Keratinocyte (primary cell): ENCODE measurements around the gene GGT7. TPM values are rescaled to one million over a fixed set of nuclear protein-coding genes. Genes with fewer than 3 reads are reported as not detected.

Experiments used
- DNase-seq: peaks from one replicate; pipeline ENCODE4 v3.0.0-alpha.2; 2011; ENCODE audit warnings: low read depth, missing footprints, low spot score
- FAIRE-seq: peaks from 2 replicates; lab custom pipeline; 2011; peaks lifted over from hg19 to GRCh38; lab: Jason Lieb, UNC
- H2AFZ ChIP-seq: 2 replicates; pipeline ENCODE4 v1.6.0; 2012; ENCODE audit warnings: low read length, control low read depth, inconsistent platforms; ENCODE audit not compliant: control insufficient read depth
- H3K27ac ChIP-seq: 2 replicates; pipeline ENCODE4 v1.5.1; 2011; ENCODE audit warnings: low read length; ENCODE audit not compliant: control insufficient read depth, insufficient read depth
- H3K27me3 ChIP-seq: 3 replicates; pipeline ENCODE4 v1.6.0; 2011; ENCODE audit warnings: low read length; ENCODE audit not compliant: control insufficient read depth, insufficient read depth; ENCODE audit errors: extremely low read depth
- H3K36me3 ChIP-seq, 2 experiments: 2 replicates in 1 of 2; 3 replicates in 1 of 2; pipeline ENCODE4 v1.5.1; 2011; ENCODE audit warnings: low read length in 2 of 2, mild to moderate bottlenecking in 1 of 2; ENCODE audit not compliant: control insufficient read depth in 2 of 2, insufficient read depth in 2 of 2; ENCODE audit errors: extremely low read depth in 1 of 2
- H3K4me1 ChIP-seq: 3 replicates; pipeline ENCODE4 v1.5.1; 2011; ENCODE audit warnings: low read length; ENCODE audit not compliant: control insufficient read depth, insufficient read depth; ENCODE audit errors: extremely low read depth
- H3K4me2 ChIP-seq: 3 replicates; pipeline ENCODE4 v1.6.0; 2011; ENCODE audit warnings: low read depth, low read length; ENCODE audit not compliant: control insufficient read depth, insufficient read depth; ENCODE audit errors: extremely low read depth
- H3K4me3 ChIP-seq, 3 experiments: fragments of 200-600 bp in 1 of 3; sonication (generic) in 1 of 3; 2 replicates in 2 of 3; 3 replicates in 1 of 3; pipeline ENCODE4 v1.5.1; 2011 to 2016; ENCODE audit warnings: low read length in 3 of 3, mild to moderate bottlenecking in 3 of 3, control low read depth in 2 of 3, inconsistent platforms in 1 of 3, low read depth in 1 of 3, mixed read lengths in 1 of 3, mixed run types in 1 of 3, moderate library complexity in 1 of 3; ENCODE audit not compliant: control insufficient read depth in 2 of 3, insufficient read depth in 2 of 3; ENCODE audit errors: extremely low read depth in 1 of 3
- H3K79me2 ChIP-seq: 2 replicates; pipeline ENCODE4 v1.6.0; 2012; ENCODE audit warnings: low read length; ENCODE audit not compliant: control insufficient read depth, insufficient read depth
- H3K9ac ChIP-seq: 3 replicates; pipeline ENCODE4 v1.6.0; 2011; ENCODE audit warnings: low read length; ENCODE audit not compliant: control insufficient read depth, insufficient read depth; ENCODE audit errors: extremely low read depth
- H3K9me1 ChIP-seq: 3 replicates; pipeline ENCODE4 v1.6.0; 2011; ENCODE audit warnings: low read length; ENCODE audit not compliant: control insufficient read depth, insufficient read depth; ENCODE audit errors: extremely low read depth
- H3K9me3 ChIP-seq: 2 replicates; pipeline ENCODE4 v1.5.1; 2012; ENCODE audit warnings: low read depth, low read length; ENCODE audit not compliant: control insufficient read depth
- H4K20me1 ChIP-seq: 3 replicates; pipeline ENCODE4 v1.6.0; 2011; ENCODE audit warnings: low read length; ENCODE audit not compliant: control insufficient read depth, insufficient read depth; ENCODE audit errors: extremely low read depth
- EZH2 ChIP-seq: IDR thresholded peaks from one replicate; pipeline ENCODE4 v1.6.1; 2012; ENCODE audit warnings: inconsistent platforms, mild to moderate bottlenecking, low read length, moderate library complexity
- dilution Hi-C: fragments of 300-500 bp; cut with MboI; formaldehyde crosslinking; loops from one replicate; pipeline ENCODE4 v1.7.0; 2020; ENCODE audit warnings: low sequenced_read_pairs; ENCODE audit not compliant: extremely low pct_ligation_motif_present
- polyA plus RNA-seq, 5 experiments: library from polyadenylated mRNA; depleted of rRNA in 3 of 5; stranded (reverse) in 3 of 5; stranded (forward) in 1 of 5; unstranded in 1 of 5; fragments of >200 nt; gene quantifications; 1 replicate in 1 of 5; 2 replicates in 3 of 5; 3 replicates in 1 of 5; pipeline versions ENCODE4 v1.2.1 to v1.2.3, GENCODE V29; 2011 to 2012; ENCODE audit warnings: missing spikeins in 2 of 5, low read depth in 1 of 5, low replicate concordance in 1 of 5
- TF ChIP-seq, protein P1 (sequence below), 3 experiments: IDR thresholded peaks in 1 of 3; conservative IDR thresholded peaks in 1 of 3; optimal IDR thresholded peaks in 1 of 3; 2 replicates in 2 of 3; 3 replicates in 1 of 3; pipeline versions ENCODE3 to v1.5.1; 2011; ENCODE audit warnings: low read length in 3 of 3, mild to moderate bottlenecking in 3 of 3, moderate library complexity in 2 of 3, control low read depth in 1 of 3, inconsistent platforms in 1 of 3; ENCODE audit not compliant: insufficient read depth in 2 of 3; ENCODE audit errors: extremely low read depth in 1 of 3

GGT7 gene
- polyA plus RNA-seq, 1 donor (not counting 4 experiments of a cell fraction or from before 2014, with no cell fraction given) = 5.0 TPM

DNA sequence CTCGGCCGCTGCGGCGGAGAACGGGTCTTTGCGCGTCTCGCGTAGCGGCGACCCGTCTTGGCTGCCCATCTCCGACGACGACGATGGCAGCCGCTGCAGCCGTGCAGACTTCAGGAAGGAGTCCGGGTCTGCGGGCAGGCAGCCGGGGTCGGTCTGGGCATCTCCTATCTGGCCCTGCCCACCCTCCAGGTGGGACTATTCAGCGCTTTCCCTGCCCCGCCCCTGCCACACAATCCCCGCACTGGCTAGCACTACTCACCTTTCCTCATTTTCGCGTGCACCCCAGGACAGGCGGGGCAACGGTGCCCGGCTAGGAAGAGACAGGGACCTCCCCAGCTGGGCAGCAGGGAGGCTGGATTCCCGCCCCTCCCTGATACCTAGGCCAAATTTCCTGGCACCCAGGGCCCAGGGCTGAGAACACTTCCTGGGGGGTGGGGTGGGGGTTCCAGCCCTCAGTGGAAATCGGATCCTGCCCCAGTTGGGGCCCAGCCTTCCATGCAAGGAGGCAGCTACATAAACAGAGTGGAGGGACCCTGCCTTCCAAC is 9.2 kb downstream of the GGT7 start:
- dilution Hi-C loops = no loop called here
- Histone ChIP-seq H3K27me3 (no peaks in the 10 kb centered on the region), H3K4me3 (no peak overlapping the region), H3K79me2 (no peaks in the 10 kb centered on the region), H3K4me1 (no peaks in the 10 kb centered on the region), H3K9ac (no peak overlapping the region), H3K36me3 (no peaks in the 10 kb centered on the region), H3K4me2 (no peak overlapping the region), H3K27ac (no peak overlapping the region), H2AFZ (no peak overlapping the region), H3K9me3 (no peaks in the 10 kb centered on the region), H3K9me1 (no peaks in the 10 kb centered on the region), H4K20me1 (no peaks in the 10 kb centered on the region)
- no peak for FAIRE-seq
- DNase-seq = no peak
- no peak for TF ChIP-seq EZH2

DNA sequence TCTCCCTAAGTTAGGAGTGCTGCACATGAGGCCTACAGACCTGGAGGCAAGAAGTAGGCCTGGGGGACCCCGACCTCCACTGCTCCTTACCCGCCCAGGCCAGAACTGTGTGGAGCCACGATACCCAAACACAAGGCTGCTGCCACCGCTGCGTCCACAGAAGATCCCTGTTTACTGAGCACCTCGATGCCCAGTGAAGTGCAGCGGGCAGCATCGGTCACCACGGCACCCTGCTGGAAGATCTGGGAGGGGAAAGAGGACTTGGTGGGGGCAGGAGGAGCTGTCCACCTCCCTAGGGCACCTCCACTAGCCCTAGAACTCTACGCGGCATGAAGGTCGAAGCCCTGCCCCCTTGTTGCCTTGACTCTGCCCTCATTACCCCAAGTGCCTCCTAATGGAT is 9.9 kb downstream of the GGT7 start:
- TF ChIP-seq, protein P1, sequence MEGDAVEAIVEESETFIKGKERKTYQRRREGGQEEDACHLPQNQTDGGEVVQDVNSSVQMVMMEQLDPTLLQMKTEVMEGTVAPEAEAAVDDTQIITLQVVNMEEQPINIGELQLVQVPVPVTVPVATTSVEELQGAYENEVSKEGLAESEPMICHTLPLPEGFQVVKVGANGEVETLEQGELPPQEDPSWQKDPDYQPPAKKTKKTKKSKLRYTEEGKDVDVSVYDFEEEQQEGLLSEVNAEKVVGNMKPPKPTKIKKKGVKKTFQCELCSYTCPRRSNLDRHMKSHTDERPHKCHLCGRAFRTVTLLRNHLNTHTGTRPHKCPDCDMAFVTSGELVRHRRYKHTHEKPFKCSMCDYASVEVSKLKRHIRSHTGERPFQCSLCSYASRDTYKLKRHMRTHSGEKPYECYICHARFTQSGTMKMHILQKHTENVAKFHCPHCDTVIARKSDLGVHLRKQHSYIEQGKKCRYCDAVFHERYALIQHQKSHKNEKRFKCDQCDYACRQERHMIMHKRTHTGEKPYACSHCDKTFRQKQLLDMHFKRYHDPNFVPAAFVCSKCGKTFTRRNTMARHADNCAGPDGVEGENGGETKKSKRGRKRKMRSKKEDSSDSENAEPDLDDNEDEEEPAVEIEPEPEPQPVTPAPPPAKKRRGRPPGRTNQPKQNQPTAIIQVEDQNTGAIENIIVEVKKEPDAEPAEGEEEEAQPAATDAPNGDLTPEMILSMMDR (optimal IDR thresholded peaks at IDR 0.05 in 1 of 3, IDR thresholded peaks at IDR 0.05 in 1 of 3, conservative IDR thresholded peaks at IDR 0.05 in 1 of 3; ENCODE audit: extremely low read depth in 1 of 3, insufficient read depth in 2 of 3, low read length in 3 of 3) = no peak
- TF ChIP-seq EZH2 = no peak
- Histone ChIP-seq H4K20me1 (no peaks in the 10 kb centered on the region), H3K4me2 (no peak overlapping the region), H3K9ac (no peak overlapping the region), H3K4me3 (no peak overlapping the region), H3K9me3 (no peaks in the 10 kb centered on the region), H3K27me3 (no peaks in the 10 kb centered on the region), H3K9me1 (no peaks in the 10 kb centered on the region), H3K4me1 (no peaks in the 10 kb centered on the region), H2AFZ (no peak overlapping the region), H3K79me2 (no peaks in the 10 kb centered on the region), H3K27ac (no peak overlapping the region), H3K36me3 (no peaks in the 10 kb centered on the region)
- dilution Hi-C loops = no loop called here
- DNase-seq (no peak), FAIRE-seq (no peak)
